GM19023 (cell line): ENCODE results near the gene EPHX1.
"Not testable (repeated sequence)": the region's sequence is repeated elsewhere in the genome, so short reads cannot be mapped to it uniquely, and the experiment has no call there.

Experiments
- ATAC-seq: cut with Tn5 transposase; IDR thresholded peaks from one replicate; pipeline ENCODE4 v1.9.1; 2021; ENCODE audit warnings: mild to moderate bottlenecking, moderate library complexity; ENCODE audit not compliant: unreplicated experiment

Gene EPHX1

DNA sequence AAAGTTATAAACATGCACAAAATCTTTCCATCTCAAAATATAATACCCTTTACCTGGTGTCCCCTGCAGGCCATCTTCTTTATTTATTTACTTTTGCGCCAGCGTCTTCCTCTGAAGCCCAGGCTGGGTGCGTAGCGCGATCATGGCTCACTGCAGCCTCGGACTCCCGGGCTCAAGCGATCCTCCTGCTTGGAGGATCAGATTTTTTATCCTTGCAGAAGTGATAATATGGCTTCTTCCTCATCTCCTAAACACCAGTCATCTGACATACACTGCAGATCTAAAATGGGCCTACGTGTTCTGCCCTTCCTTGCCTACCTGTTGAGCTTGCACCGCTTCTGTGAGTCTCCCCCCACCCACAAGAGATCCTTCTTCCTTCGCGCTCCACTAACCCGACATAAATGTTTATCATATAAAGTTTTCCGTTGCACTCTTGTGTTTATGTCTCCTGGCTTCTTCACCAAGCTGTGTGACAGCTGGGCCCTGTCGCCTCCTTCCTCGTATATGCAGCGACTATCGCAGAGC is 32.8 kb upstream of the EPHX1 start:
- ATAC-seq = peak; percentile 14

DNA sequence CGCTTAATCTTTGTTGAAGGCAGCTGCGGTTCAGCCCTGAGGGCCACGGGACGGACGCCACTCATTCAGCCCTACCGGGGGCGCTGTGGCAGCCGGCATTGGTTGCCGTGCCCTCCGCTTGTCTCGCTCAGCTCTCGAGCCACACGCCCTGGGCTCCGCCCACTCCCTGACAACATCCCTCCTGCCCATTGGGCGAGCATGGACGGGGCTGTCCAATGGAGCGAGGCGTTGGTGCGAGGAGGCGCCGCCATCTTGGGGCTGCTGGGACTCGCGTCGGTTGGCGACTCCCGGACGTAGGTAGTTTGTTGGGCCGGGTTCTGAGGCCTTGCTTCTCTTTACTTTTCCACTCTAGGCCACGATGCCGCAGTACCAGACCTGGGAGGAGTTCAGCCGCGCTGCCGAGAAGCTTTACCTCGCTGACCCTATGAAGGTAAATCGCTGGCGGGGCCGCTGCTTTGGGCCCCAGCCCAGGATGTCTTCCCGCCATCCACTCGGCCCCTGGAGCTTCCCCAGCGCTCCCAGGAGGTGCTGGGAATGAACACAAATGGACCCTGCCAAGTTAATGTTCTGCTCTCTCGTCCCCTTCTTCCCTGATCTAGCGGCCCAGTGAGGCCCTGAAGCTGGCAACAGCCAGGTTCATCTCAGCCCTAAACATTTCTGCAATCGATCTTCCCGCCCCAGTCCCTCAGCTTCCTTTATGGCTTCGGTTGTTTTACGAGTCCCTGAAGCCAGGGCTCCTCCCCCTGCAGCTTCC is 32.2 kb upstream of the EPHX1 start, which contains the start of gene SRP9:
SRP9 (plus strand) TSS at position 244 of the 754 bp plus-strand sequence; CDS start at position 359, 115 bp downstream.
- ATAC-seq = peak; percentile 99

DNA sequence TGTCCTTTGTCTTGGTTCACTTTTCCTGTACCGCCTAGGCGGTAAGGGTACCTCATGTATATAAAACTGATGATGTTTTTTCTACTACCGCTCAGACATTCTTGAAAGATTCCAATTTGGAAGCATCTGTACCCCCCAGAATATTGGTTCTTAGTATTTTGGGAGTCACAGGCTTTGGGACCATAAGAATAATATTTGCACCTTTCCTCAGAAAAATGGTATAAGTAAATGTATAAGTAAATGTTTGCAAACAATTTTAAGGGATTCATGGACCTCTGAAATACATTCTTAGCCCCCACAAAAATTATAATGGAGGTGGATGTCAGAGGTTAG is 31.6 kb upstream of the EPHX1 start:
- no peak for ATAC-seq

DNA sequence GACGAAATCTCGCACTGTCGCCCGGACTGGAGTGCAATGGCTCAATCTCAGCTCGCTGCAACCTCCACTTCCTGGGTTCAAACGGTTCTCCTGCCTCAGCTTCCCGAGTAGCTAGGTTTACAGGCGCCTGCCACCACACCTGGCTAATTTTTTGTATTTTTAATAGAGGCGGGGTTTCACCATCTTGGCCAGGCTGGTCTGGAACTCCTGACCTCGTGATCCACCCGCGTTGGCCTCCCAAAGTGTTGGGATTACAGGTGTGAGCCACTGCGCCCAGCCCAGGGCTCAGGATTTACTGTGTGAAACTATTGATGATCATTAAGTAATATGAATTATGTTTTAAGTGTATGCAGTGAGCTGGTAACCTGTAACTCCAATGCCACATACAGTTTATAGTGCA is 30.8 kb upstream of the EPHX1 start:
- ATAC-seq = not testable (repeated sequence)

DNA sequence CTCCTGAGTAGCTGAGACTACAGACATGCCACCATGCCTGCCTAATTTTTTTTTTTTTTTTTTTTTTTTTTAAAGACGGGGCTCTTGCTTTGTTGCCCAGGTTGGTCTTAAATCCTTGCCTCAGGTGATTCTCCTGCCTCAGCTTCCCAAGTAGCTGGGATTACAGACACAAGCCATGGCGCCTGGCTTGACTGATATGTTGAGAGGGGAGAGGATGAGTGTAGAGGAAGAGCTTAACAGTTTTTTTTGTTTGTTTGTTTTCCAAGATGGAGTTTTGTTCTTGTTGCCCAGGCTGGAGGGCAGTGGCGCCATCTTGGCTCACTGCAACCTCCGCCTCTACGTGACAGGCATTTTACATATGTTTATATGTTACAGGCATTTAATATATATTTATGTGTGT is 29.8 kb upstream of the EPHX1 start:
- ATAC-seq = no peak

DNA sequence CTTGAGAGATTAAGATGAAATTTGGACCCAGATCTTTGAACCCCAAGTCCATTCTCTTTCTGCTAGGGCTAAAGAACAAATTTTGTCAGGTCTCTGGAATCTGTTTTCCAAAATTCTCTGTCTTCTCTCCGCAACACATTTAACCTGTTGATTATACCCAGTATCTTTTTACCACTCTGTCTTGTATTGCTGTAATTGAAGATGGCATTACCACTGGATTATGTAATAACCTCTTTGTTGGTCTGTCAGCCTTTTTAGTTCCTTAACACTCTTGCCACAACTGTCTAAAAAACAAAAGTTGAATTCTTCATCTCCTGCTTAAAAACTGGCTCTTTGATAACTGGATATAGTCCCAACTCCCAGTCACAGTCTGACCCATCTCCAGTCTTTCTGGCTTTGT is 29.3 kb upstream of the EPHX1 start:
- ATAC-seq = no peak

DNA sequence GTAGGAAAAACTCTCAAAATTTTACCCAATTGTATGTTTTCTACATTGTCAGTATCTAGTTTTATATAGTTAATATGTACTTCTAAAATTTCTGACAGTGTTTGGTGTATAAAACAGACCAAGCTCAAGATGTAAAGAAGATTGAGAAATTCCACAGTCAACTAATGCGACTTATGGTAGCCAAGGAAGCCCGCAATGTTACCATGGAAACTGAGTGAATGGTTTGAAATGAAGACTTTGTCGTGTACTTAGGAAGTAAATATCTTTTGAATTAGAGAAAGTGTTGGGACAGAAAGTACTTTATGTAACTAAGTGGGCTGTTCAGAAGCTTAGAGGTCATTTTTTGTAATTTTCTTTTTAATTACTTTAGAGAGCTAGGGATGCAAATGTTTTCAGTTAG is 20.8 kb upstream of the EPHX1 start:
- not testable (repeated sequence) for ATAC-seq

DNA sequence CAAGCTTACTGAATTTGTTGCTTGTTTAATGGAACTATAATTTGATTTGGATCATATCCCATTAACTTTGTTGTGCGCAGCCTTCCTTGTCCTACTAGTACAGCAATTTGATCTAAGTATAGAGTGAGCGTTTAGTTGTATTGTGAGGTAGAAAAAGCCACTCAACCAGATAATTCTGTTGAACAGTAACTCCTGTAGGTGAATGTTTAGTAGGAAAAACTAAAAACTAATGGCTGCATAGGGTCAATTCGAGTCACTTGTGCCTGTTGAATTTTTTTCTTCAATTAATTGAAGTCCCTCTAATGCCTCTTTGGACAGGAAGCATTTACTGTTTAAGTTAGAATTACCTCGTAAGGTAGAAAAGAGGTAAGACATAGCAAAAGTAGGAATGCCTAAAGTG is 15.0 kb upstream of the EPHX1 start:
- no peak for ATAC-seq

DNA sequence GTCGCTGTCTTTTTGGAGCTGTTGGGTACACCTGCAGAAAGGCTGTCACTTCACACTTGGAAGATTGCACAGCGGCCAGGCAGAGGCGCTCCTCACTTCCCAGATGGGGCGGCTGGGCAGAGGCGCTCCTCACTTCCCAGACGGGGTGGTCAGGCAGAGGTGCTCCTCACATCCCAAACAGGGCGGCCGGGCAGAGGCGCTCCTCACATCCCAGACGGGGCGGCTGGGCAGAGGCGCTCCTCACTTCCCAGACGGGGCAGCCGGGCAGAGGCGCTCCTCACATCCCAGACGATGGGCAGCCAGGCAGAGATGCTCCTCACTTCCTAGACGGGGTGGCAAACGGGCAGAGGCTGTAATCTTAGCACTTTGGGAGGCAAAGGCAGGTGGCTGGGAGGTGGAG is 13.8 kb upstream of the EPHX1 start:
- not testable (repeated sequence) for ATAC-seq

DNA sequence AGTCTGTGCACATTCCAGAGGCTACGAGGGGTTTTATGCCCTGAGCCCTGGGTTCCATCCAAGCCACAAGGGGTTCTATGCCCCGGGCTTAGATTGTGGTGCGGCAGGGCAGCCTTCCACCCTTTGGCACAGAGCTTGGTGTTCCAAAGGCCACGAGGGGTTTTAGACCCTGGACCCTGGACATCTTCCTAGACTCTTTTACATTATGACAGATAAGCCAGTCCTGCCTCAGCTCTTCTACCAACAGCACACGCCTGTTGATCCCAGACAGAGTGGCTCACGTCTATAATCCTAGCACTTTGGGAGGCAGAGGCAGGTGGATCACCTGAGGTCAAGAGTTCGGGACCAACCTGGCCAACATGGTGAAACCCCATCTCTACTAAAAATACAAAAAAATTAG is 8.8 kb upstream of the EPHX1 start:
- ATAC-seq = not testable (repeated sequence)

DNA sequence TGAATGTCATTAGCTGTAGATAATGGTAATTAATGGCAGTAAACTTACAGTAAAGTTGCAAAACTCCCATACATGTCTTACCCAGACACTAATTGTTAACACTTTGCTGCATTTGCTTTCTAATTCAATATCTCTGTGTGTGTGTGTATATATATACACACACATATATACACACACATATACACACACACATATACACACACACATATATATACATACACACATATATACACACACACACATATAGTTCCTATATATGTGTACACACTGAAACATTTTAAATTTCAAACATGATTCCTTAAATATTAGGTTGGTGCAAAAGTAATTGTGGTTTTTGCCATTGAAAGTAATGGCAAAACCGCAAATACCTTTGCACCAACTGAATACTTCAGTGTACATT is 3.7 kb upstream of the EPHX1 start:
- no peak for ATAC-seq

DNA sequence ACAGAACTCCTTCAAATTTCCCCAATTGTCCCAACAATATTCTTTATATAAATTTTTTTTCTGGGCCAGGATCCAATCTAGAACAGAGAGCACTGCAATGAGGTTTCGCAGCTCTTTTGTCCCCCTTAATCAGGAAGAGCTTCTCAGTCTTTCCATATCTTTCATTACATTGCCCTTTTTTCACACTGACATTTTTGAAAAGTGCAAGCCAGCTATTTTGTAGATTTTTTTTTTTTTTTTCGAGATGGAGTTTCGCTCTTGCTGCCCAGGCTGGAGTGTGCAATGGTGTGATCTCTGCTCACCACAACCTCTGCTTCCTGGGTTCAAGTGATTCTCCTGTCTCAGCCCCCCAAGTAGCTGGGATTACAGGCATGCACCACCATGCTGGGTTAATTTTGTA is 3.2 kb upstream of the EPHX1 start:
- ATAC-seq = not testable (repeated sequence)

DNA sequence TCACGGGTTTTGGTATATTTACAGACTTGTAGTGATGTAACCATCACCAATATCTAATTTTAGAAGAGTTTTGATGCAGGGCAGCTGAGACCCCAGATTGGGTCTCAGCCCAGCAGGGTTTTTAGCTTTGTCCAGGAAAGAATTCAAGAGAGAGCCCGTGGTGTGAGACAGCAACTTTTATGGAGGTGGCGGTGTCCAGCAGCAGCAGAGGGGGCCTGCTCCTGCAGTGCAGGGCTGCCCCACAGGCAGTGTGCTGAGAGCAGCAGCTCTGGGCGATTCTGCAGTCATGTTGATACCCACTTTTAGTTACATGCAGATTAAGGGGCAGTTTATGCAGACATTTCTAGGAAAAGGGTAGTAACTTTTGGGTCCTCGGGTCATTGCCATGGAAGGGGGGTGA is 1.8 kb upstream of the EPHX1 start:
- no peak for ATAC-seq

DNA sequence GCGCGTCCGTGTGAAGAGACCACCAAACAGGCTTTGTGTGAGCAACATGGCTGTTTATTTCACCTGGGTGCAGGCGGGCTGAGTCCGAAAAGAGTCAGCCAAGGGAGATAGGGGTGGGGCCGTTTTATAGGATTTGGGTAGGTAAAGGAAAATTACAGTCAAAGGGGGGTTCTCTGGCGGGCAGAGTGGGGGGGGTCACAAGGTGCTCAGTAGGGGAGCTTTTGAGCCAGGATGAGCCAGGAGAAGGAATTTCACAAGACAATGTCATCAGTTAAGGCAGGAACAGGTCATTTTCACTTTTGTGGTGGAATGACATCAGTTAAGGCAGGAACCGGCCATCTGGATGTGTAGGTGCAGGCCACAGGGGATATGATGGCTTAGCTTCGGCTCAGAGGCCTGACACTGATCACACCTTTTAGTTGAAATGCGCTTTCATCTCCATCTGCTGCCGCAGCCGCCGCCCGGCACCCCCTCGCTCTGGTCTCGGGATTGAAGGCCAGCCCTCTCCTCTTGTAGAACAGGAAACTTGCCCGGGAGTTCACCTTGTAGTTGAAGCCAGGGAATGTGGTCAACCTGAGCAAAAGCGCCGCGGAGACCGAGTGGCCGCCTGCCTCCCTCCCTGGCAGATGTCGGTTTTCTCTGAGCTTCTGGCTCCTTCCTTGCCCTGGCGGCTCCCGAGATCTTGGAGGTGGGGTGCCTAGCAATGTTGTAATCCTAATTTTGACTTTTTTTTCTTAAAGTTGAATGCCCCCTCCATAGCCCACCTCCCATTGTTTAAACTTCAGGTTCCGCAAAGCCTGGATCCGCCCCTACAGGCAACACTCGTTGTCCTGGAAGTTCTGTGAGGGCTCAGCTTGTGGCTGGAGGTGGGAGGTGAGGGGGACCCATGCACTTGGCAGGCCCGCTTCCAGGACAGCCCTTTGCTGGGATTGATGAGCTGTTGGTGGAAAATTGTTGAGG is 935 bp downstream of the EPHX1 start:
- not testable (repeated sequence) for ATAC-seq

DNA sequence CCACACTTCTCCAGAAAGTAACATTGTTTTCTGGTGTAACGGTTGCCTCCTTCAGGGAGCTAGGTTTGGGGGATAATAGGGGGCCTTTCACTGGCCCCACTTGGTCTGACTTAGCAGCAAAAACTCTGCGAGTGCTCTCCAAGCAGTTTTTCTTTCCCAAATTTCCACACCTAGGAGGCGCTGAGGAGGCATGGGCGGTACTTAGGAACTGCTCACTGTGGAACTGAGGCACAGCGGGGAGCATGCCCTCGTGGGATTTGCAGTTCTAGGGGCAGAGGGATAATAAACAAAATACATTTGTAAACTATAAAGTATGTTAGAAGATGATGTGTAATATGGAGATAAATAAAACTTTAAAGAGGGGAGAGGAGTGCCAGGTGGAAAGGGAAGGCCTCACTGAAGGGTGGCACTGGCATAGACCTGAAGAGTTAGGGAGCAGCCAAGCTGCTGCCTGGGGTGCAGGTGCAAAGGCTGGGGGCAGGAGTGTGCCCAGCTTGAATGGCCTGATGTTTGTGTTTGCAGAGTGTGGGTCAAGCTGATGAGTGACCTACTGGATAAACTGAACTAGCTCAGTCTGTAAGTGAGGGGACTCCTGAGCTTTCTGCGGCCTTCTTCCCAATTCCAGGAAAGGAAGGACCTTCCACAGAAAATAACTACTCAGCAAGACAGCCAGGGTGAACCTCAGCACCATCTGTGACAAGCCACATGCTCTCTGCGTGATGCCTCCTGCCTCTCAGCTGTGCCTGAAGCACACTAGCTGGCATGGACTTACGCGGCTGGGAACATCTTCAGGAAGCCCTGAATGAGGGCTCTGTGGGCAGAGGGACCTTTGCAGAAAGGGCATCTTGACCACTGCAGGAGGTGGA is 1.9 kb downstream of the EPHX1 start:
- ATAC-seq = no peak

DNA sequence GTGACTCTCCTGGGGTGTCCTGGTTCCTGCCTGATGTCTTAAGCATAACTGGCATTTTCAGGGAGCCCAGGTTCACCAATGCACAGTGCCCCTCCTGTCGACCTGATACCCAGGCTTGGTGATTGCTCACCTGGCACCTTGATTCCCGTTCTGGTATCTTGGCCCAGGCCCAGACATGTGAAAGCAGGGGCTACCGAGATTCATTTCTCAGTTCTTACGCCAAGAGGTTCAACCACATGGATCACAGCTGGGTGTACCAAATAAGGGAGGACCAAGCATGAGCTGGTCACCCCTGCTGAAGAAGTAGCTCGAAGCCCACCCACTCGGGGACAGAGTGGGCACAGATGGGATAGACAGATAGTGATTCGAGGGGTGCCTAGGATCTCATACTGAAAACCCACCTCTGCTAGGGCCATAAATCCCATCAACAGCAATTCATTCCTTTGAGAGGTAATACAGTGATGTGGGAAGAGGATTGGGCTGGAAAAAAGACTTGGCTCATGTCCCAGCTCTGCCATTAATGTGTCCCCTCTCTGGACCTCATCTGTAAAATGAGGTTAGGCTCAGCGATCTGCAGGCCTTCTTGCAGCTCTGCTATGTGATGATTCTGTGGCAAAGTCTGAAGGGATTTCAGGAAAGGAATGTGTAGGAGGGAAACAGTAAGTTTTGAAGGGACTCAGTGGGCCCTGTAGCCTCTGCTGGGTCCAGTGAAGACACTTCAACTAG is 2.7 kb downstream of the EPHX1 start:
- ATAC-seq = no peak

DNA sequence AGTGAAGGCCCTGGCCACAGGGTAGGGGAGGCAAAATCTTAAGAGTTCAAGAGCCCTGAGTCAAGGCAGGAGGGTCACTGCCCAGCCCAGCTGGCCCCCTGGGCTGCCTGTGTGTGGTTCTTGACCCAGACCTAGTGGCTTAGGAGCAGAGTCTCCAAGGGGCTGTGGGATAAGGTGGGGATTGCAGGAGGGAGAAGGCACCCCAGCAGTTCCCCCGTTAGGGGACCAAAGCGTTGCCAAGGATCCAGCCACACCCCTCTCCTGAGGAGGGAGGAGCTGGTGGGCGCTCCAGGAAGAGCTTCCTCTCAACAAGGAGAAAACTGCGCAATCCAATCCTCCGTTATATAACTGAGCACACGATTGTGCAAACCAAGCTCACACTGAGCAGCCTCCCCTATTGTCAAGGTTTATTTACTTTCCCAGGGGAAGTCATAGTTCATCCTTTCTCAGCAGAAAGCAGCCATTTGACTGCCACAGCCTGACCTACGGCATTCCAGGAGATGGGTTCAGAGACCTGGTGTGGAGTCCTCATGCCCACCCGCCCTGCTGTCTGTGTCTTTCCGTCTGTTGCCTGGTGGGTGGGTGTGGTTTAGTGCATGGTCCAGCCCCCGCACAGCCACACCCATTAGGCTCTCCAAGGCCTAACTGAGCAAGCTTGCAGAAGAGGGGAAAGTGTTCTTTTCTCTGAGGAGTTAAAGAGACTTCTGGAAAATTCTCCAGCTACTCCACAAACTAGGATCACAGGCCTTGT is 3.5 kb downstream of the EPHX1 start:
- ATAC-seq = no peak

DNA sequence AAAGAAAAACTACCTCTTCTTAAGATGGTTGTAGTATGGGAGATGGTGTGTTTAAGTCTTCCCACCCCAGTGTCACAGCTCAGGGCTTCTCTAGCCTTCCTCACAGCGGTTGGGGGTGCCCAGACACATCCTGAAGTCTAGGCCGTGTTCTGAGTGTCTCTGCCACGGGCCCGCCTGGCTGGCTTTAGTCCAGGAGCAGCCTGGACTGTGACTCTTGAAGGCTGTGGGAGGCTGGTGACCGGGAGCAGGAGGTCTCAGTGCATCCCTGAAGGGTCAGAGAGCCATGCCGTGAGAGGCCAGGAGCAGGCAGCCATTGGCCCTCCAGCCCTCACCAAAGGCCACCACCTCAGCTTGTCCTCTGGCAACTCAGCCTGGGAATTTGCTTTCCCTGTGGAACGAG is 4.5 kb downstream of the EPHX1 start:
- no peak for ATAC-seq

DNA sequence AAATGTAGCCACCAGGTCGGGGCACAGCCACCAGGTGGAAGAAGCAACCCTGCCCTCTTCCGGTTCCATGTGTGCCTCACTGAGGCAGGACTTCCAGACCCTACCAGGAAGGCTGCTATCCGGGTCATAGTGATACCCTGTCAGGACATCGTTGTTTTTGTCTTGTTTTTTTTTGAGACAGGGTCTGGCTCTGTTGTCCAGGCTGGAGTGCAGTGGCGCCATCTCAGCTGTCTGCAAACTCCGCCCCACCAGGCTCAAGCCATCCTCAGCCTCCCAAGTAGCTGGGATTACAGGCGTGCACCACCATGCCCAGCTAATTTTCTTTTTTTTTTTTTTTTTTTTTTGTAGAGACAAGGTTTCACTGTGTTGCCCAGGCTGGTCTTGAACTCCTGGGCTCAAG is 5.2 kb downstream of the EPHX1 start:
- ATAC-seq = not testable (repeated sequence)
